Adrenal gland (tissue), 12 donors: ENCODE results near the gene TRAF3IP3. TPM values are rescaled to one million over a fixed set of nuclear protein-coding genes. Genes with fewer than 3 reads are reported as not detected.

Experiments used
- DNase-seq, 7 donors: peaks; one replicate each; pipeline ENCODE4 v3.0.0-alpha.2; 2019 to 2020
- H3K27ac ChIP-seq, 5 donors: fragments of 200-600 bp; sonication (generic) in 4 of 5; 1 replicate in 3 of 5; 2 replicates in 2 of 5; pipeline versions ENCODE4 v1.5.1 to v1.8.0; 2016 to 2020; ENCODE audit warnings: mild to moderate bottlenecking in 1 of 5
- H3K27me3 ChIP-seq: fragments of 200-600 bp; 2 replicates; pipeline ENCODE4 v1.8.0; 2021
- H3K36me3 ChIP-seq, 2 donors: fragments of 200-600 bp; replicated peaks in 1 of 2; 1 replicate in 1 of 2; 2 replicates in 1 of 2; pipeline versions ENCODE4 v1.5.1 to v1.8.0; 2018 to 2022
- H3K4me1 ChIP-seq, 2 donors: fragments of 200-600 bp; replicated peaks in 1 of 2; 1 replicate in 1 of 2; 2 replicates in 1 of 2; pipeline versions ENCODE4 v1.5.1 to v1.8.0; 2018 to 2021
- H3K4me3 ChIP-seq, 4 donors: fragments of 200-600 bp; sonication (generic) in 3 of 4; one replicate each; pipeline ENCODE4 v1.5.1; 2016 to 2018
- H3K9me3 ChIP-seq, 3 donors: fragments of 200-600 bp; sonication (generic) in 1 of 3; replicated peaks in 1 of 3; 1 replicate in 2 of 3; 2 replicates in 1 of 3; pipeline versions ENCODE4 v1.5.1 to v1.8.0; 2016 to 2021
- POLR2A ChIP-seq, 2 donors: fragments of 450-650 bp; IDR thresholded peaks; one replicate each; pipeline ENCODE4 v1.6.1; 2017; ENCODE audit warnings: antibody characterized with exemption in 2 of 2, mild to moderate bottlenecking in 2 of 2, moderate library complexity in 1 of 2
- WGBS, 4 donors: extraction: QIAGEN DNeasy Blood & Tissue Kit in 2 of 4; methylation state at CpG; one replicate each; pipeline versions ENCODE4 v1.1.5 to v1.1.7; 2013 to 2017; 5-methylcytosine and 5-hydroxymethylcytosine counted together
- intact Hi-C, 2 donors: fragments of 100-400 bp; cut with DNase I; formaldehyde crosslinking; loops; one replicate each; pipeline versions ENCODE4 v1.14.1 to v1.15.0; 2022 to 2023
- polyA plus RNA-seq, 3 donors: library from polyadenylated mRNA; stranded (reverse); fragments of 200-250 nt in 2 of 3; fragments of 350-450 nt in 1 of 3; fragmentation: Illumina TruSeq in 1 of 3; extraction: RNeasy Lipid Tissue Mini Kit (QIAGEN cat#74804) in 1 of 3; gene quantifications; one replicate each; pipeline ENCODE4 v1.2.3, GENCODE V29; 2013 to 2014
- total RNA-seq, 9 donors: library from RNA; depleted of rRNA in 4 of 9; stranded (reverse); fragments of >200 nt in 4 of 9; fragments of 120-200 nt in 1 of 9; fragmentation: NEBNext Ultra II Directional in 1 of 9; extraction: Animal tissue kit (Norgen Biotek cat#: 25700) in 1 of 9; gene quantifications; one replicate each; pipeline versions ENCODE4 v1.1.0 to v1.2.4, GENCODE V29; 2013 to 2023
- TF ChIP-seq, protein P1 (sequence below), 6 experiments: fragments of 450-650 bp in 4 of 6; fragments of 200-600 bp in 2 of 6; sonication (generic) in 1 of 6; IDR thresholded peaks; 1 replicate in 5 of 6; 2 replicates in 1 of 6; pipeline versions ENCODE4 v1.5.1 to v1.8.0; 2016 to 2021; ENCODE audit warnings: antibody characterized with exemption in 6 of 6, mild to moderate bottlenecking in 2 of 6, moderate library complexity in 1 of 6
- donor health status: healthy with polysubstance abuse.
- donor health status: Bipolar disorder and iron deficiency.
- donor health status: DM: yes; HTN: yes; CAD: no.
- donor health status: DM: no; HTN: no; CAD: no.
- donor health status: DM: no; HTN: no; CAD: no.
- donor health status: DM: yes; HTN: yes; CAD: no.

Gene TRAF3IP3
- total and polyA plus RNA-seq, 12 donors = 0.88 to 9.8 (median 2.0) TPM

DNA sequence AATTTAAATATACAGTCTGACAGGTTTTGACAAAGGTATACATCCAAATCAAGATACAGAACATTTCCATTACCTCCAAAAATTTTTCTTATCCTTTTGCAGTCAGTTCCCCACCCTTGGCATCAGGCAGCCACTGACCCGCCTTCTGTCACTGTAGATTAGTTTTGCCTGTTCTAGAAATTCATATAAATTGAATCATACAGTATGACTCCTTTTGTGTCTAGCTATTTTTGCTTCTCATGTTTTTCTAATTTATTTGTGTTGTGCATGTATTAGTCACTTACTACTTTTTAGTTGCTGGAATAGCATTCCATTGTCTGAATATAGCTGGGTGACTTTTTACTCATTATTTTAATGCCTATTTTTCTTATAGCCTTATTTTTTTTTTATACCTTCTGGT, 75.8 kb downstream of the TRAF3IP3 start:
- H3K36me3 ChIP-seq = peaks cover 0 to 49% of the 10 kb centered on the region in 2 donors
- H3K4me3 ChIP-seq = no peak overlapping the region
- TF ChIP-seq, protein P1, sequence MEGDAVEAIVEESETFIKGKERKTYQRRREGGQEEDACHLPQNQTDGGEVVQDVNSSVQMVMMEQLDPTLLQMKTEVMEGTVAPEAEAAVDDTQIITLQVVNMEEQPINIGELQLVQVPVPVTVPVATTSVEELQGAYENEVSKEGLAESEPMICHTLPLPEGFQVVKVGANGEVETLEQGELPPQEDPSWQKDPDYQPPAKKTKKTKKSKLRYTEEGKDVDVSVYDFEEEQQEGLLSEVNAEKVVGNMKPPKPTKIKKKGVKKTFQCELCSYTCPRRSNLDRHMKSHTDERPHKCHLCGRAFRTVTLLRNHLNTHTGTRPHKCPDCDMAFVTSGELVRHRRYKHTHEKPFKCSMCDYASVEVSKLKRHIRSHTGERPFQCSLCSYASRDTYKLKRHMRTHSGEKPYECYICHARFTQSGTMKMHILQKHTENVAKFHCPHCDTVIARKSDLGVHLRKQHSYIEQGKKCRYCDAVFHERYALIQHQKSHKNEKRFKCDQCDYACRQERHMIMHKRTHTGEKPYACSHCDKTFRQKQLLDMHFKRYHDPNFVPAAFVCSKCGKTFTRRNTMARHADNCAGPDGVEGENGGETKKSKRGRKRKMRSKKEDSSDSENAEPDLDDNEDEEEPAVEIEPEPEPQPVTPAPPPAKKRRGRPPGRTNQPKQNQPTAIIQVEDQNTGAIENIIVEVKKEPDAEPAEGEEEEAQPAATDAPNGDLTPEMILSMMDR (IDR thresholded peaks at IDR 0.05) = no peak
- no peak for TF ChIP-seq POLR2A (IDR thresholded peaks at IDR 0.05)

More for the DNA sequence above, 75.8 kb downstream of the TRAF3IP3 start:
- Histone ChIP-seq H3K9me3 (no peaks in the 10 kb centered on the region), H3K27ac (no peak overlapping the region), H3K27me3 (no peaks in the 10 kb centered on the region), H3K4me1 (peaks cover 15 to 30% of the 10 kb centered on the region in 2 donors)
- no peak for DNase-seq
- 82 to 100% (median 97%) methylated on average over 1 of the region's 1 CpG for WGBS, 4 donors
- intact Hi-C loops = no loop called here

Other genes starting within 250 kb of the TRAF3IP3 start
- gene CAMK1G, start 172.3 kb upstream of the TRAF3IP3 start, total RNA-seq = 1 to 10 TPM in 7 of 9 donors, under 1 TPM in 2; 0.57 to 8.4 (median 2.6) TPM
- gene CAMK1G, start 172.3 kb upstream of the TRAF3IP3 start, polyA plus RNA-seq = 1 to 10 TPM in 2 of 3 donors, under 1 TPM in 1; 0.84 to 2.5 (median 2.2) TPM
- 100 to 1,000 TPM in 1 of 9 donors, 10 to 100 TPM in 8; 11.8 to 117 (median 41.3) TPM for gene LAMB3, start 103.6 kb upstream of the TRAF3IP3 start, total RNA-seq
- 10 to 100 TPM in 1 of 3 donors, 1 to 10 TPM in 2; 8.2 to 16.1 (median 8.6) TPM for gene LAMB3, start 103.6 kb upstream of the TRAF3IP3 start, polyA plus RNA-seq
- 100 to 1,000 TPM in 8 of 9 donors, 10 to 100 TPM in 1; 65.3 to 901 (median 209) TPM for gene G0S2, start 80.6 kb upstream of the TRAF3IP3 start, total RNA-seq
- gene G0S2, start 80.6 kb upstream of the TRAF3IP3 start, polyA plus RNA-seq = 100 to 1,000 TPM in 2 of 3 donors, 10 to 100 TPM in 1; 48.5 to 504 (median 265) TPM
- 10 to 100 TPM in 5 of 9 donors, 1 to 10 TPM in 3, under 1 TPM in 1; 0.17 to 29.6 (median 11.7) TPM for gene HSD11B1, start 51.2 kb upstream of the TRAF3IP3 start, total RNA-seq
- 1 to 10 TPM; 4.1 to 8.2 (median 4.7) TPM for gene HSD11B1, start 51.2 kb upstream of the TRAF3IP3 start, polyA plus RNA-seq
- gene C1orf74, start 28.5 kb downstream of the TRAF3IP3 start, total RNA-seq = 1 to 10 TPM; 1.1 to 5.4 (median 2.3) TPM
- 1 to 10 TPM in 2 of 3 donors, under 1 TPM in 1; 0.98 to 4.0 (median 1.0) TPM for gene C1orf74, start 28.5 kb downstream of the TRAF3IP3 start, polyA plus RNA-seq
- 10 to 100 TPM in 8 of 9 donors, 1 to 10 TPM in 1; 8.1 to 60.2 (median 35.9) TPM for gene IRF6, start 50.1 kb downstream of the TRAF3IP3 start, total RNA-seq
- gene IRF6, start 50.1 kb downstream of the TRAF3IP3 start, polyA plus RNA-seq = 1 to 10 TPM; 5.4 to 9.8 (median 8.5) TPM
- gene UTP25, start 71.9 kb downstream of the TRAF3IP3 start, total RNA-seq = 10 to 100 TPM in 2 of 9 donors, 1 to 10 TPM in 7; 5.3 to 11.6 (median 8.1) TPM
- gene UTP25, start 71.9 kb downstream of the TRAF3IP3 start, polyA plus RNA-seq = 1 to 10 TPM; 2.2 to 8.8 (median 2.4) TPM
- 1 to 10 TPM; 2.2 to 8.1 (median 3.9) TPM for gene SYT14, start 182.2 kb downstream of the TRAF3IP3 start, total RNA-seq
- gene SYT14, start 182.2 kb downstream of the TRAF3IP3 start, polyA plus RNA-seq = 1 to 10 TPM in 2 of 3 donors, under 1 TPM in 1; 0.57 to 6.6 (median 1.5) TPM